ENCODE measurements around the gene ERC1.

DNA sequence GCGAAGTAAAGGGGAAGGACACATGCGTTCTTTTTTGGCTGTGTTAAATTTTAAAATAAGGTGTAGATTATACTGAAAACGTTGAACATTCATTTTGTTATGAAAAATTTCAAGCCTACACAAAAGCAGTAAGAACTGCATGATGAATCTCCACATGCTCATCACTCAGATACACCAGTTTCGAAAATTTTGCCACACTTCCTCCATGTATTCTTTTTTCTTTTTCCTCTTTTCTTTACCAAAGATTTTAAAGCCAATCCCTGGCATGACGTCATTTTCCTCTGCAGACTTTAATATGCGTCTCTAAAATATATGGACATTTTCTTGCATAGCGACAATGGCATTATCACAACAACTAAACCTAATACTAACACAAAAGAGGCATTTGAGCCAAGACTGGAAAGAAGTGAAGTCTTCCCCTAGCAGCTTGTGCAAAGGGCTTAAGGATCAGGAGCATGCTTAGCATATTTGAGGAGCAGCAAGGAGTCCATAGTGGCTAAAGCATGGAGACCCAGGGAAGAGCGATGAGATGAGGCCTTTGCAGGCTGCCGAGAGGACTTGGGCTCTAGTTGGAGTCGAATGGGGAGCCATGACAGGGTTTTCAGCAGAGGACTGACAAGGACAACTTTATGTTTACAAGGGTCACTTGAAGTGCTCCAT is 111.9 kb downstream of the ERC1 start:
- no peak for TF ChIP-seq POLR2A (IDR thresholded peaks at IDR 0.05)
- no peak for TF ChIP-seq CTCF (IDR thresholded peaks at IDR 0.05)
- no peak for TF ChIP-seq POLR2AphosphoS5 (IDR thresholded peaks at IDR 0.05)
